Activated gamma-delta T cell (primary cell): ENCODE measurements around the gene KRTAP12-1.
"Not testable (repeated sequence)": the region's sequence is repeated elsewhere in the genome, so short reads cannot be mapped to it uniquely, and the experiment has no call there.

Experiments used
- DNase-seq: peaks from one replicate; lab custom pipeline; 2025; lab: John Stamatoyannopoulos, UW

Gene KRTAP12-1

GRCh38 chr21:44697811-44698734 lies 16.1 kb upstream of the KRTAP12-1 start:
- no peak for DNase-seq

DNA sequence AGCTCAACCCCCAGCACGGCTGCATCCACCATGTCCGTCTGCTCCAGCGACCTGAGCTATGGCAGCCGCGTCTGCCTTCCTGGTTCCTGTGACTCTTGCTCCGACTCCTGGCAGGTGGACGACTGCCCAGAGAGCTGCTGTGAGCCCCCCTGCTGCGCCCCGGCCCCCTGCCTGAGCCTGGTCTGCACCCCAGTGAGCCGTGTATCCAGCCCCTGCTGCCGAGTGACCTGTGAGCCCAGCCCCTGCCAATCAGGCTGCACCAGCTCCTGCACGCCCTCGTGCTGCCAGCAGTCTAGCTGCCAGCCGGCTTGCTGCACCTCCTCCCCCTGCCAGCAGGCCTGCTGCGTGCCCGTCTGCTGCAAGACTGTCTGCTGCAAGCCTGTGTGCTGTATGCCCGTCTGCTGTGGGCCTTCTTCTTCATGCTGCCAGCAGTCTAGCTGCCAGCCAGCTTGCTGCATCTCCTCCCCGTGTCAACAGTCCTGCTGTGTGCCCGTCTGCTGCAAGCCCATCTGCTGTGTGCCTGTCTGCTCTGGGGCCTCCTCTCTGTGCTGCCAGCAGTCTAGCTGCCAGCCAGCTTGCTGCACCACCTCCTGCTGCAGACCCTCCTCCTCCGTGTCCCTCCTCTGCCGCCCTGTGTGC lies 15.3 kb upstream of the KRTAP12-1 start, which contains the start of gene KRTAP10-12:
Gene KRTAP10-12 (plus strand): TSS at position 1 of the 639 bp plus-strand sequence. CDS start 30 bp downstream, at position 31.
- not testable (repeated sequence) for DNase-seq

DNA sequence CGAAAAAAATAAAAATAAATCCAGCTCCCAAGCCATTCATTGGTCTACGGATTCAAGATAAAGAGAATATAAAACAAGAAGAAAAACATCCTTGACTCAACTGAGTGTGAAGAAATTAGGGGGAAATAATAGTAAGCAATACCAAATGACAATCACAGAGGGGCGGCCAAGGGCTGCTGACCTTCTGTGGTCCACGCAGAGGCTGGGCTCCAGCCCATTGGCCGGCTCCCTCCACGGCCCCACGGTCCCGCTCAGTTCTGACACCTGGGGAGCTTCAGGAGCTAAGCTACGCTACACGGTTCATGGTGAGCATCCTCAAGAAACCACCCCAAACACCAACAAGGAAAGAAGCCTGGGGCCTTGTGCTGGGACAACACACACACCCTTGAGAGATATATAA lies 14.6 kb upstream of the KRTAP12-1 start:
- DNase-seq, result no peak

DNA sequence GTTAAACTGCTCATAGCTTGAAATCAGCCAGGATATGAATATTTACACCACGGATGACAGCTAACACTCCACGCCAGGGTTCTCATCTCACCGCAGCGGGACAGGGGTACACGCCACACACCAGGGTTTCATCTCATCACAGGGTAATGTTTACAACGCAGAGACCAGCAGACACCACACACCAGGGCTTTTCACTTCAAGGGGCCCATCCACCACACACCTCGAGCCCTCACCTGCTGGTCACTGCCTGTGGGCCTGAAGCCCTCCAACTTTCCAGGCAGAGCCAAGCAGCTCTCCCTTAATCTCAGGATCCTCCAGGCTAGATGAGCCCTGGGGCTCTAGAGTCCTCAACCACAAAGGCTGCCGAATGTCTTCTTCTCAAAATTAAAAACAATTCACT lies 13.7 kb upstream of the KRTAP12-1 start:
- no peak for DNase-seq

- DNase-seq, result no peak
Observed at GRCh38 chr21:44695184-44695583, 13.2 kb upstream of the KRTAP12-1 start.

DNA sequence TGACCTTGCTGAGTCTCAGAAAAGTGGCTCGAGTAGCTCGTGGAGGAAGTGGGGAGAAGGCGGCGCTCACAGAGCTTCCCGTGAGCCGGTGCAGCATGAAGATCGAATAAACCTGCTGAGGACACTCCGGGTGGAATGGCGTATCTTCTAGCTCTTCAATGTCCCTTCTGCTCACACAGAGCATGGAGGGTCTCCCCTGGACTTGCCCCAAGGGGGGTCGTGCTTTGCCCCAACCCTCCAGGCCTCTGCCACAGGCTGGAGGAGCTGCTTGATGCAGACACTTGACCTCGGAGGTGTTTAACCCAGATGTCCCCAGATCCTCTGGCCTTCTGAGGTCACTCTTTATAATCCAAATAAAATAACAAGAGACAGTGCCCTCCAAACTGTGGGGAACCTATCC lies 12.8 kb upstream of the KRTAP12-1 start:
- DNase-seq, result no peak

DNA sequence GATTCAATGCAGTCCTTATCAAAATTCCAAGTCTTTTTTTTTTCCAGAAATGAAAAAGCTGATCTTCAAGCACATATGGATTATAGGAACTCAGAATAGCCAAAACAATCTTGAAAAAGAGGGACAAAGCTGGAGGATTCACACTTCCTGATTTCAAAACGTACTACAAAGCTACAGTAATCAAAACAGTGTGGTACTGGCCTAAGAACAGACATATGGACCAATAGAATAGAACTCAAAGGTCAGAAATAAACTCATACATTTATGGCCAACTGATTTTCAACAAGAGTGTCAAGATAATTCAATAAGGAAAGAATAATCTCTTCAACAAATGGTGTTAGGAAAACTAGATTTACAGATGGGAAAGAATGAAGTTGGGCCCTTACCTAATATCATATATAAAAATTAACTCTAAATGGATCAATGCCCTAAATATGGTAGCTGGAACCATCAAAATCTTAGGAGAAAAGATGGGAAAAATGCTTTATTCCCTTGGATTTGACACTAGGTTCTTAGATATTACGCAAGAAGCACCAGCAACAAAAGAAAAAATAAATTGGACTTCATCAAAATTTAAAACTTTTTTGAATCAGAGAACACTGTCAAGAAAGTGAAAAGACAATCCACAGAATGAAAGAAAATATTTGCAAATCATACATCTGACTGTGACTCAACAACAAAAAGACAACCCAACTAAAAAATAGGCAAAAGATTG lies 11.0 kb upstream of the KRTAP12-1 start:
- DNase-seq, result no peak

DNA sequence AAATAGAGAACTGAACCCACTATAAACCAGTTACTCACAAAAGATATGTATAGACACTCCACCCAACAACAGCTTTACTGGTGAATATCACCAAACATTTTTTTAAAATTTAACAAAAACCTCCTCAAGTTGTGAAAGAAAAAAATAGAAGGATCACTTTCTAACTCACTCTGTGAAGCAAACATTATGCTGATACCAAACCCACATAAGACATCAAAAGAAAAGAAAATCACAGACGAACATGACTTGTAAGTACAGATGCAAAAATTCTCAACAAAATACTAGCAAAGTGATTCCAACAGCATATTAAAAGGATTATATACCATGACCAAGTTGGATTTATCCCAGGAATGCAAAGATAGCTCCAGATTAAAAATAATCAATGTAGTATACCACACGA lies 9.7 kb upstream of the KRTAP12-1 start:
- DNase-seq, result no peak

- not testable (repeated sequence) for DNase-seq
Observed at GRCh38 chr21:44689740-44690139, 7.8 kb upstream of the KRTAP12-1 start.

GRCh38 chr21:44687671-44688070 lies 5.7 kb upstream of the KRTAP12-1 start:
- no peak for DNase-seq

GRCh38 chr21:44686843-44687561 lies 5.0 kb upstream of the KRTAP12-1 start:
- DNase-seq, result no peak

- no peak for DNase-seq
Observed at GRCh38 chr21:44686000-44686781, 4.2 kb upstream of the KRTAP12-1 start.

DNA sequence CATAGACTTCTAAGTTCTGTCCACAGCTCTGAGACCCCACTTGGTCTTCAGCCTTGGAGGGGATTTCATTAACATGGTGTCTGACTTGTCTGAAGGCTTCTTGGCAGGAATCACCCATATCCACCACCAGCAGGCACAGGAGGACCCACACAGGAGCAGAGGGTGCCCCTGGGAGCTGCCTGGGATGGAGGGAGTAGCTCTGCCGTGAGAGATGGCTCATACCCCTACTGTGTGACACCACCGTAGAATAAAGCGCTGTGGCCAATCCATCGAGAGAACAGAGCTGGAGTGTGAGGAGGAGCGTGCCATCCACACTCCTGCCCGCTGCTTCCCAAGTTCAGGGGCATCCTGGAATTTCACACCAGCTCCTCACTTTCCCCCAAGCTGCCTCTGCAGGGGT lies 3.1 kb upstream of the KRTAP12-1 start:
- DNase-seq, result not testable (repeated sequence)

- no peak for DNase-seq
Observed at GRCh38 chr21:44684483-44684882, 2.5 kb upstream of the KRTAP12-1 start.

DNA sequence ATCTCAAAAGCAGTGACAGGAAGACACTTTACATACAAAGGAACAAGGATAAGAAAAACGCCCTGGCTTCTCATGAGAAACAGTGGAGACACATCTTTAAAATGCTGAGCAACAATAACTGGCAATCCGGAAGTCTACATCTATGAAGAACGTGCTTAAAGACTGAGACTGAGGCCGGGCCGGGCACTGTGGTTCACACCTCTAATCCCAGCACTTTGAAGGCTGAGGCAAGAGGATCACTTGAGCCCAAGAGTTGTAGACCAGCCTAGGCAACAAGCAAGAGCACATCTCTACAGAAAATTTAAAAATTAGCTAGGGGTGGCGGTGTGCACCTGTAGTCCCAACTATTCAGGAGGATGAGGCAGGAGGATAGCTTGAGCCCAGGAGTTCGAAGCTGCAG lies 2.1 kb upstream of the KRTAP12-1 start:
- DNase-seq, result no peak

DNA sequence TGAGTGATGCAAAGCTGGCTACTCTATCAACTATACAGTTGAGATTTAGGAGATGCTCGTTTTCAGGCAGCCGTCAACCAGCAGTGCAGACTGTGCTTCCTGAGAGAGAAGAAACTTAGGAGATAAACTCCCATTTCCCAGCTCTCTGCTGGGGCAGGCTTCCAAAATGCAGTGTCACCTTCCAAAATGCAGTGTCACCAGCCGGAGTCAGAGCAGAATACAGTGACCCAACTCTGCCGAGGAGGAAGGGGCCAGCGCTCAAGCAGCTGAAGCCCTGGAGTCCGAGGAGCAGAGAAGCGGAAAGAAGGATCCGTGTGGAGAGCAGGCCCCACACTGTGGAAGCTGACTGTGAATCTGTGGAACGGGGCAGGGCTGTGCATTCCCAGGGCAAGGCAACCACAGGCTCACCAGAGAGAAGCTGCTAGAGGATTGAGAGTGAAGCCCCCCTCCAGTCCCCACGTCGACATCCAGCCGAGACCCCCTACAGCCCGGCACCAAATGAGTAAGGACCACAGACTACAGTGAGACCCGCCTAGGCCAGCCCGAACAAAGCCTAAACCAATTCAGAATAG lies 703 bp upstream of the KRTAP12-1 start:
- DNase-seq, result no peak

DNA sequence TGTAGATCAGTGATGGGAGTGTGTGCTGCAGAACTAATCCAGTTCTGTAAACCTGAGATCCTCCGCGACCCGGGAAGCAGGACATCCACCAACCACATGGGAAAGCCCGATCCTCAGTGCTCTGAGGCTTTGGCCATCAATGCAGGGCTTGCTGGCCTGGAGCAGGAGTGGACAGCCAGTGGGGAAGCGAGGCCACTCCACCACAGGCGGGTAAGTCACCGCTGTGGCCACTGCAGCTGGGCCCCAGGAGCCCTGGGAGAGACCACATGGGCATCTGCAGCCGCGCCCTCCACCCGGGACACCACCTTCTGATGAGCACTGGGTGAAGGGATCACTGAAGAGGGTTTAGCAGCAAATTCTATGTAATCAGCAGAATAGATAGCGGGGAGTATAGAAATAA lies 811 bp downstream of the KRTAP12-1 start:
- DNase-seq, result no peak

DNA sequence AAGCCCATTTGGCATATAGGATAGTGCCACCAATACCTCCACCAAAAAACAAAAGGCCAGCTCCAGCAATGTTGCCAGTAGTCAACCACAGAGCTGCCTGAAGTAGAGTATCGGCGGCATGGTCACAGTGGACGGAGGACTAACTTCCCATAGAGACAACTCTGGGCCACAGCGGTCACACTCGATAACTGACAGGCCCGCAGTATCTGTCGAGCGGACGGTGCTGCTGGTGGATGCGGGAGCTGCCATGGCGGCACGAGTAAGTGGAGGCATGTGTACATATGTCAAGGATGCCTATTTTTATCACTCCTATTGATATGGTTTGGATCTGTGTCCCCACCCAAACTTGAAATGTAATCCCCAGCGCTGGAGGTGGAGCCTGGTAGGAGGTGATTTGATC lies 4.1 kb downstream of the KRTAP12-1 start:
- DNase-seq, result no peak

DNA sequence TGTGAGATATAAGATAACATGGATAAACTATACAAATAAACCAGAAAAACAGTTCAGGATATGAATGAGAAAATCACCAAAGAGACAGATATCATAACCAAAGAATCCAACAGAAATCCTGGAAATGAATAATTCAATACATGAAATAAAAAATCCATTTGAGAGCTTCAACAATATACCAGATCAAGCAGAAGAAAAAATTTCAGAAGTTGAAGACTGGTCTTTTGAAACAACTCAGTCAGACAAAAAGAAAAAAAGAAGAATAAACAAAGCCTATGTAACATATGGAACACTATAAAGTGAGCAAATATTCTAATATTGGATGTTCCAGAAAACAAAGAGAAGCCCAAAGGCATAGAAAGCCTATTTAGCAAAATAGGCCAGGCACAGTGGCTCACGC lies 10.1 kb downstream of the KRTAP12-1 start:
- DNase-seq, result no peak

DNA sequence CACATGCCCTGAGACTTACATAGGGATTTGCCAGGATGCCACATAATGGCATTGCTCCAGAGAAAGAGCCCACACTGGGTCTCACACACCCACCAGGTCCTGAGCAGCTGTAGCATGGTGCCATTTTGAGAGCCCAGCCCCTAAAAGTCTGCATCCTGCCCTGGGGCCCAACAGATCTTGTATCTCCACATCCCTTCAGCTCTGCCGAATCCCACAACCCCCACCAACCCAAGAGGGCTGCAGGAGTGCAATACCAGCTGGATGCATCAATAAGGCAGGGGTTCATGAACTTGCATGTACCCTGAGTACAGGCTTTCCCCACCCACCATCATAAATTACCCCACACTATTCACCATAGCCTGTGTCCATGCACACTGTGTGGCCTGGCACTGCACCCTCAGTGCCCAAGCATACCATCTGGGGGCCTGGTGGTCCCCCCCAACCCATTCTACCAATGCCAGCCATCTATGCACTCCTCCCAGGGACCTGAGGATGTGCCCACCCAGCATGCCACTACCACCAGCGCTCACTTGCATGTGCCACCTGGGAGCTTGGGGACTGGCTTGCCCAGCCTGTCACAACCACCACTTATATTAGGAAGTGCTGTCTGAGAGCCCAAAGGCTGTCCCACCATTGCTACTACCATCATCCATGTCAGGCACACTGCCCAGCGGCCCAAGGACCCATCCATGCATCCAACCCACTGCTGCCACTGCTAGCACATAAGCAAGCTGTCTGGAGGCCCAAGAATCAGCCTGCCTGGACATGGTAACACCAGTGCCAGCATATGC lies 11.1 kb downstream of the KRTAP12-1 start:
- no peak for DNase-seq
